Left lung (tissue), 10 donors: ENCODE measurements around the gene BATF. TPM values are rescaled to one million over a fixed set of nuclear protein-coding genes. Genes with fewer than 3 reads are reported as not detected.

ENCODE experiments used
- ATAC-seq: fragments of 200-7000 bp; cut with Tn5 transposase; one replicate; pipeline ENCODE4 v1.9.1; 2020; ENCODE audit warnings: moderate library complexity
- DNase-seq, 4 donors: peaks; one replicate each; pipeline ENCODE4 v3.0.0-alpha.2; 2013 to 2020
- H3K27ac ChIP-seq, 2 donors: fragments of 200-600 bp; sonication (generic) in 1 of 2; one replicate each; pipeline versions ENCODE4 v1.5.0 to v1.8.0; 2020 to 2021
- H3K27me3 ChIP-seq, 2 donors: fragments of 200-600 bp; sonication (generic) in 1 of 2; one replicate each; pipeline versions ENCODE4 v1.5.0 to v1.8.0; 2020 to 2021
- H3K36me3 ChIP-seq, 2 donors: fragments of 200-600 bp; sonication (generic) in 1 of 2; one replicate each; pipeline versions ENCODE4 v1.5.0 to v1.8.0; 2020 to 2021
- H3K4me1 ChIP-seq, 2 donors: fragments of 200-600 bp; one replicate each; pipeline ENCODE4 v1.8.0; 2021
- H3K4me3 ChIP-seq, 2 donors: fragments of 200-600 bp; sonication (generic) in 1 of 2; one replicate each; pipeline versions ENCODE4 v1.5.0 to v1.8.0; 2020 to 2021; ENCODE audit warnings: mild to moderate bottlenecking in 1 of 2
- H3K9me3 ChIP-seq, 2 donors: fragments of 200-600 bp; sonication (generic) in 1 of 2; one replicate each; pipeline versions ENCODE4 v1.5.0 to v1.8.0; 2020 to 2021
- intact Hi-C, 2 donors: fragments of 100-400 bp; cut with DNase I; formaldehyde crosslinking; loops; one replicate each; pipeline versions ENCODE4 v1.11.2 to v1.14.2; 2022
- polyA plus RNA-seq, 6 donors: library from polyadenylated mRNA; unstranded; fragments of 120-200 nt; gene quantifications; one replicate each; pipeline ENCODE4 v1.2.1, GENCODE V29; 2013; ENCODE audit not compliant: insufficient read length in 6 of 6
- total RNA-seq, 2 donors: library from RNA; stranded (reverse); fragmentation: NEBNext Ultra II Directional; extraction: Animal tissue kit (Norgen Biotek cat#: 25700); gene quantifications; one replicate each; pipeline ENCODE4 v1.2.1, GENCODE V29; 2021
- TF ChIP-seq, protein P1 (sequence below), 2 donors: fragments of 200-600 bp; sonication (generic) in 1 of 2; IDR thresholded peaks; one replicate each; pipeline versions ENCODE4 v1.5.0 to v1.8.0; 2021; ENCODE audit warnings: antibody characterized with exemption in 2 of 2
- donor health status: DM: no; HTN: yes; CAD: no.
- donor health status: DM: no; HTN: no; CAD: no.

The BATF gene
- total and polyA plus RNA-seq, 8 donors = 0.46 to 19.6 (median 1.2) TPM

DNA sequence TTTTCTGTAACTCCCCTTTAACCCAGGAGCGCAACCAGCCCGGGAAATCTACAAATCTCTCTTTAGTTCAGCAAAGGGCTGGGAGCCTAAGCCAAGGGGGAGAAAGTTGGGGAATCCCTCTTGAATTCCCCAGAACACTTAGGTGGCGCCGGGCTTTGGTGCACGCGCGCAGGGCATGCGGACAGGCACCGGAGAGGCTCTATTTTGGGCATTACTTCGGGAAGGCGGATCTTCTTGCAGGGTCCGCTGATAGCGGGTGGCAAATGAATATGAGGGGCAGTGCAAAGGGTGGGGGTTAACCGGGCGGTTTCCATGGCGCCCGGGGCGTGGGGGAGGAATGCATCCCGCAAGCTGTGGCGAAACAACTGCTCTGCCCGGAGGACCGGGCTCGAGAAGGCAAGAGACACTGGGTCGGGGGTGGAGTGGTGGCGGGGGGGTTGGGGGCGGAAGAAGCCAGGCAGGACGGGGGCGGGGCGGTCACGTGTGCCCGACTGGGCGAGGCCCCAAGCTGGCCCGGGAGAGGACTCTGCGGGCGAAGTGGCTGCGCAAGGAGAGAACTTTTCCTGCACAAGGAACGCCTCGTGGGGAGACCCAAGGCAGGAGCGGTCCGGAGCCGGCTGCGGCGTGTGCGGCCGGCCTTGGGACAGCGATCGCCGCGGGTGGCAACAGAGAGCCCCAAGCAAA lies 56.0 kb downstream of the BATF start, which contains the start of gene FLVCR2:
Gene FLVCR2, plus strand, starts transcription at position 519 of the 684 bp plus-strand sequence. CDS start 353 bp downstream, outside the sequence.
- H3K9me3 ChIP-seq = no peaks in the 10 kb centered on the region
- H3K4me3 ChIP-seq = peak within 1 kb of the TSS; percentile 49 to 72
- DNase-seq (peak; percentile 63 to 97 (median 86)), ATAC-seq (peak; percentile 89)
- H3K36me3 ChIP-seq = no peaks in the 10 kb centered on the region
- peaks cover 4 to 27% of the 10 kb centered on the region in 2 donors for H3K4me1 ChIP-seq
- TF ChIP-seq, protein P1, sequence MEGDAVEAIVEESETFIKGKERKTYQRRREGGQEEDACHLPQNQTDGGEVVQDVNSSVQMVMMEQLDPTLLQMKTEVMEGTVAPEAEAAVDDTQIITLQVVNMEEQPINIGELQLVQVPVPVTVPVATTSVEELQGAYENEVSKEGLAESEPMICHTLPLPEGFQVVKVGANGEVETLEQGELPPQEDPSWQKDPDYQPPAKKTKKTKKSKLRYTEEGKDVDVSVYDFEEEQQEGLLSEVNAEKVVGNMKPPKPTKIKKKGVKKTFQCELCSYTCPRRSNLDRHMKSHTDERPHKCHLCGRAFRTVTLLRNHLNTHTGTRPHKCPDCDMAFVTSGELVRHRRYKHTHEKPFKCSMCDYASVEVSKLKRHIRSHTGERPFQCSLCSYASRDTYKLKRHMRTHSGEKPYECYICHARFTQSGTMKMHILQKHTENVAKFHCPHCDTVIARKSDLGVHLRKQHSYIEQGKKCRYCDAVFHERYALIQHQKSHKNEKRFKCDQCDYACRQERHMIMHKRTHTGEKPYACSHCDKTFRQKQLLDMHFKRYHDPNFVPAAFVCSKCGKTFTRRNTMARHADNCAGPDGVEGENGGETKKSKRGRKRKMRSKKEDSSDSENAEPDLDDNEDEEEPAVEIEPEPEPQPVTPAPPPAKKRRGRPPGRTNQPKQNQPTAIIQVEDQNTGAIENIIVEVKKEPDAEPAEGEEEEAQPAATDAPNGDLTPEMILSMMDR (IDR thresholded peaks at IDR 0.05) = no peak
- H3K27me3 ChIP-seq = no peaks in the 10 kb centered on the region
- intact Hi-C loops = no loop called here
- H3K27ac ChIP-seq = peak within 1 kb of the TSS; percentile 83 to 88

DNA sequence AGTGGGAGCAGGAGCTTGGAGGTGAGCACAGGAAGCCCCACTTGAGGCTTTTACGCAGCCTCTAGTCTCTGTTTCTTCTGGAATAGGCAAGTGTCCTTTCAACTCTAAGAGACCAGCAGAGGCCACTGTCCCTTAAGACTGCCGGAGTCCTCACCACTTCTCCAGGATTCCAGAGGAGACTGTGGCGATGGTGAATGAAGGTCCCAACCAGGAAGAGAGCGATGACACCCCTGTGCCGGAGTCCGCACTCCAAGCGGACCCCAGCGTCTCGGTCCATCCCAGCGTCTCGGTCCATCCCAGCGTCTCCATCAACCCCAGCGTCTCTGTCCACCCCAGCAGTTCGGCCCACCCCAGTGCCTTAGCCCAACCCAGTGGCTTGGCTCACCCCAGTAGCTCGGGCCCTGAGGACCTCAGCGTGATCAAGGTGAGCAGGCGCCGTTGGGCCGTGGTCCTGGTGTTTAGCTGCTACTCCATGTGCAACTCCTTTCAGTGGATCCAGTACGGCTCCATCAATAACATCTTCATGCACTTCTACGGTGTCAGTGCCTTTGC lies 56.6 kb downstream of the BATF start:
- H3K4me1 ChIP-seq = peaks cover 4 to 29% of the 10 kb centered on the region in 2 donors
- intact Hi-C loops = no loop called here
- DNase-seq = peak in 3 of 4 donors; percentile 46 to 80 (median 63)
- TF ChIP-seq, protein P1 (IDR thresholded peaks at IDR 0.05) = no peak
- H3K9me3 ChIP-seq = no peaks in the 10 kb centered on the region
- no peaks in the 10 kb centered on the region for H3K36me3 ChIP-seq
- H3K27ac ChIP-seq = peak overlapping the region; percentile 83 to 88
- no peaks in the 10 kb centered on the region for H3K27me3 ChIP-seq
- H3K4me3 ChIP-seq = peak overlapping the region; percentile 49 to 72
- ATAC-seq = peak; percentile 81

DNA sequence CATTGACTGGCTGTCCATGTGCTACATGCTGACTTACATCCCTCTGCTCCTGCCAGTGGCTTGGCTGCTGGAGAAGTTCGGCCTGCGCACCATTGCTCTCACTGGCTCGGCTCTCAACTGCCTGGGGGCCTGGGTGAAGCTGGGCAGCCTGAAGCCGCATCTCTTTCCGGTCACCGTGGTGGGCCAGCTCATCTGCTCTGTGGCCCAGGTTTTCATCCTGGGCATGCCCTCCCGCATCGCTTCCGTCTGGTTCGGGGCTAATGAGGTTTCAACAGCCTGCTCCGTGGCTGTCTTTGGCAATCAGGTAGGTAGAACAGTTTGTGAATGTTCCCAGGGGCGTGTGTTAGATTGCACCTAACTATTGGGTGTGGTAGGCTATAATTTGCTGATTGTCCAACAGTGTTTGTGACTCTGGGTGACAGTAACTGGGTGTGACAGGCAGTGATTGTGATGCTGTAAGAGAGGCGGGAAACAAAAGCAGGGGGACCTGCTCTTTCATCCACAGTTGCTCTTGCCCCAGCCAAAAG lies 57.1 kb downstream of the BATF start:
- Histone ChIP-seq H3K36me3 (no peaks in the 10 kb centered on the region), H3K4me3 (peak overlapping the region; percentile 49 to 72), H3K27ac (peak overlapping the region; percentile 83 to 88), H3K27me3 (no peaks in the 10 kb centered on the region), H3K4me1 (peaks cover 4 to 30% of the 10 kb centered on the region in 2 donors), H3K9me3 (no peaks in the 10 kb centered on the region)
- TF ChIP-seq, protein P1 (IDR thresholded peaks at IDR 0.05) = no peak
- ATAC-seq (peak; percentile 1), DNase-seq (no peak)
- intact Hi-C loops = no loop called here

DNA sequence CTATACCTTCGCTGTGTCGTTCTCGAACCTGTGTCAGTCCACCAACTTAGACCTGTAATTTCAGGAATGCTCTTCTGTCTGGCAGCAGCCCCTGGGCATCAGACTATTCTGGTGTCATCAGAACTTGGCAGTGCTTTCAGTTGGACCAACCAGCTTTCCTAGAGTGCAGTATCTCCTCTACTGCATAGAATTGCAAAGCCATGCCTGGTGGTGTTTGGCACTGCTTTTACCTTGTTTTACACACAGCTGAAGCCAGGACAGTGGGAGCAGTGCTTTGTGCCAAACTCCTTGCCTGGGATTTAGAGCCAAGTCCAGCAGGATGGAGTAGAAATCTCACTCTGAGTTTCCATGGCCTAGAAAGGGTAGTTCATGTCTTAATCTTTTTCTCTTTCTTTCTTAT lies 57.6 kb downstream of the BATF start:
- Histone ChIP-seq H3K36me3 (no peaks in the 10 kb centered on the region), H3K4me1 (peaks cover 4 to 31% of the 10 kb centered on the region in 2 donors), H3K4me3 (peak overlapping the region; percentile 49 to 72), H3K27ac (peak overlapping the region in 1 of 2 donors; percentile 88), H3K27me3 (no peaks in the 10 kb centered on the region), H3K9me3 (no peaks in the 10 kb centered on the region)
- ATAC-seq (no peak), DNase-seq (no peak)
- intact Hi-C loops = no loop called here
- TF ChIP-seq, protein P1 (IDR thresholded peaks at IDR 0.05) = no peak

DNA sequence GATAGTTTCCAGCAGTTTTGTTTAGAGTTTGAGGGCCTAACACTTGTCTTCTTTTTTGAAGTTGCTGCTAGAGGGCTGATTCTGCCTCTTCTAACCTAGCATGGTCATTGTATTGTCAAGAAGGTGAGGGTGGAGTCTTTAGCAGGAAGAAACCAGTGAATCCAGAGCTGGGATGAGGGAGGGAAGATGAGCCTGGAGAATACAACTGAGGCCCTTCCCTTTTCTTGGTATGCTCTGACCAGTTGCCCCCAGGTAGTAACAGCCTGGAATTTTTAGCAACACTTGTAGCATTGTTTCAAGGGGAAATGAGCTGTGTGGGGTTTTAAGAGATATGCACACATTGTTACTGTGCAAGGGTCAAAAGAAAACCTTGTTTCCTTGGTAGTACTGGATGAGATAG lies 65.1 kb downstream of the BATF start:
- Histone ChIP-seq H3K27me3 (no peaks in the 10 kb centered on the region), H3K4me1 (peaks cover 0 to 7% of the 10 kb centered on the region in 2 donors), H3K4me3 (no peak overlapping the region), H3K27ac (no peak overlapping the region), H3K36me3 (no peaks in the 10 kb centered on the region), H3K9me3 (no peaks in the 10 kb centered on the region)
- DNase-seq (no peak), ATAC-seq (no peak)
- TF ChIP-seq, protein P1 (IDR thresholded peaks at IDR 0.05) = no peak
- intact Hi-C loops = no loop called here
